ENCODE data around the gene HEATR1. TPM values are rescaled to one million over a fixed set of nuclear protein-coding genes. Genes with fewer than 3 reads are reported as not detected.
A peak's percentile ranks its signal among the peaks of the same experiment; 100 is the strongest.

HEATR1 gene
- total RNA-seq, 1 experiment from 2014 or later, result 43.0 TPM

- H3K27me3 ChIP-seq (ENCODE audit: insufficient read depth, low read depth), result no peaks in the 10 kb centered on the region
- no peaks in the 10 kb centered on the region for H3K36me3 ChIP-seq (ENCODE audit: low read depth)
- no peaks in the 10 kb centered on the region for H3K9me2 ChIP-seq (ENCODE audit: insufficient read depth)
- no peaks in the 10 kb centered on the region for H3K79me2 ChIP-seq (ENCODE audit: low read depth)
- H3K4me3 ChIP-seq, result no peak overlapping the region
- peaks cover 52% of the 10 kb centered on the region for H3F3A ChIP-seq (ENCODE audit: insufficient read depth, low read depth)
- no peak overlapping the region for H2AFZ ChIP-seq
- intact Hi-C loops (cut with micrococcal nuclease; ENCODE audit: unreplicated experiment), result no loop called here
- peak overlapping the region; percentile 81 for H3K4me2 ChIP-seq
- peaks cover 61% of the 10 kb centered on the region for H3K4me1 ChIP-seq (replicated peaks; ENCODE audit: insufficient read depth)
- TF ChIP-seq EZH2 (IDR thresholded peaks at IDR 0.05; ENCODE audit: low read depth) (no peak), CTCF (conservative IDR thresholded peaks at IDR 0.05) (no peak)
- no peaks in the 10 kb centered on the region for H4K20me1 ChIP-seq (ENCODE audit: insufficient read depth)
- DNase-seq, result peak in 1 of 2 experiments; percentile 53
- no peaks in the 10 kb centered on the region for H3K9me3 ChIP-seq (ENCODE audit: insufficient read depth, low read depth)
- BruUV-seq (replicated peaks), result no TSS peak
- CTCF ChIA-PET, result no interaction called here
- POLR2A ChIA-PET (ENCODE audit: unreplicated experiment), result no interaction called here
- peak overlapping the region; percentile 93 for H3K27ac ChIP-seq
Measured at GRCh38 chr1:236518322-236518721, 86.0 kb downstream of the HEATR1 start.

GRCh38 chr1:236516929-236517704, 87.2 kb downstream of the HEATR1 start:
- Histone ChIP-seq H3K36me3 (ENCODE audit: low read depth) (no peaks in the 10 kb centered on the region), H3K27ac (peak overlapping the region; percentile 93), H3K4me2 (peak overlapping the region; percentile 81), H3K4me3 (peak overlapping the region; percentile 42; the same call in 1 of the 2 replicates), H3F3A (ENCODE audit: insufficient read depth, low read depth) (peaks cover 47% of the 10 kb centered on the region), H3K79me2 (ENCODE audit: low read depth) (no peaks in the 10 kb centered on the region), H3K4me1 (replicated peaks; ENCODE audit: insufficient read depth) (peaks cover 50% of the 10 kb centered on the region), H4K20me1 (ENCODE audit: insufficient read depth) (no peaks in the 10 kb centered on the region), H3K9me3 (ENCODE audit: insufficient read depth, low read depth) (no peaks in the 10 kb centered on the region), H3K9me2 (ENCODE audit: insufficient read depth) (no peaks in the 10 kb centered on the region), H2AFZ (peak overlapping the region; percentile 59), H3K27me3 (ENCODE audit: insufficient read depth, low read depth) (no peaks in the 10 kb centered on the region)
- DNase-seq, result peak; percentile 38 to 97
- no TSS peak for BruUV-seq (replicated peaks)
- intact Hi-C loops (cut with micrococcal nuclease; ENCODE audit: unreplicated experiment), result loop anchor here (1.0 kb wide), 1 partner anchor 14 kb away; no protein-coding TSS in a partner anchor
- POLR2A ChIA-PET (ENCODE audit: unreplicated experiment), result interaction anchor here (0.5 to 0.7 kb wide), 5 partner anchors 9 to 1271 kb away, joined by 3 to 39 read pairs (median 9); no protein-coding TSS in a partner anchor
- TF ChIP-seq EZH2 (IDR thresholded peaks at IDR 0.05; ENCODE audit: low read depth) (no peak), CTCF (conservative IDR thresholded peaks at IDR 0.05) (no peak)
- CTCF ChIA-PET, result interaction anchor here (0.5 to 0.6 kb wide), 2 partner anchors 14 to 18 kb away, joined by 3 to 4 read pairs; no protein-coding TSS in a partner anchor

- H3K4me2 ChIP-seq, result peak overlapping the region; percentile 81
- intact Hi-C loops (cut with micrococcal nuclease; ENCODE audit: unreplicated experiment), result no loop called here
- BruUV-seq (replicated peaks), result no TSS peak
Measured at GRCh38 chr1:236515443-236515958, 88.8 kb downstream of the HEATR1 start.

More at GRCh38 chr1:236515443-236515958, 88.8 kb downstream of the HEATR1 start:
- no peaks in the 10 kb centered on the region for H3K9me2 ChIP-seq (ENCODE audit: insufficient read depth)
- ChIA-PET POLR2A (ENCODE audit: unreplicated experiment) (interaction anchor here (1.0 kb wide), 1 partner anchor 13 kb away, joined by 3 read pairs; no protein-coding TSS in a partner anchor), CTCF (no interaction called here)
- DNase-seq, result no peak
- H3K79me2 ChIP-seq (ENCODE audit: low read depth), result no peaks in the 10 kb centered on the region
- H3F3A ChIP-seq (ENCODE audit: insufficient read depth, low read depth), result peaks cover 43% of the 10 kb centered on the region
- H4K20me1 ChIP-seq (ENCODE audit: insufficient read depth), result no peaks in the 10 kb centered on the region
- no peaks in the 10 kb centered on the region for H3K27me3 ChIP-seq (ENCODE audit: insufficient read depth, low read depth)
- H3K36me3 ChIP-seq (ENCODE audit: low read depth), result no peaks in the 10 kb centered on the region
- H3K4me3 ChIP-seq, result no peak overlapping the region
- peaks cover 50% of the 10 kb centered on the region for H3K4me1 ChIP-seq (replicated peaks; ENCODE audit: insufficient read depth)
- peak overlapping the region; percentile 93 for H3K27ac ChIP-seq
- no peaks in the 10 kb centered on the region for H3K9me3 ChIP-seq (ENCODE audit: insufficient read depth, low read depth)
- H2AFZ ChIP-seq, result no peak overlapping the region
- no peak for TF ChIP-seq EZH2 (IDR thresholded peaks at IDR 0.05; ENCODE audit: low read depth)
- TF ChIP-seq CTCF (conservative IDR thresholded peaks at IDR 0.05), result no peak
